H9 (cell line): ENCODE results near the gene CDK5R2. TPM values are rescaled to one million over a fixed set of nuclear protein-coding genes. Genes with fewer than 3 reads are reported as not detected.

ENCODE experiments used
- DNase-seq: peaks from one replicate; pipeline ENCODE4 v3.0.0-alpha.2; 2017
- H2AFZ ChIP-seq: one replicate; pipeline ENCODE4 v1.6.1; 2013; ENCODE audit warnings: mild to moderate bottlenecking, low read length, control low read depth, moderate library complexity
- H2AK5ac ChIP-seq: 2 replicates; pipeline ENCODE4 v1.6.1; 2013; ENCODE audit warnings: low read length, control low read depth, mixed read lengths; ENCODE audit not compliant: insufficient read length
- H2BK120ac ChIP-seq: one replicate; pipeline ENCODE4 v1.6.1; 2013; ENCODE audit warnings: low read depth, mild to moderate bottlenecking, low read length, control low read depth, inconsistent platforms; ENCODE audit not compliant: poor library complexity, severe bottlenecking
- H2BK12ac ChIP-seq: 2 replicates; pipeline ENCODE4 v1.6.1; 2013; ENCODE audit warnings: low read length, control low read depth, mixed read lengths, low read depth; ENCODE audit not compliant: insufficient read length
- H2BK15ac ChIP-seq: 2 replicates; pipeline ENCODE4 v1.6.1; 2013; ENCODE audit warnings: low read depth, low read length, control low read depth
- H2BK20ac ChIP-seq: one replicate; pipeline ENCODE4 v1.6.1; 2013; ENCODE audit warnings: low read depth, mild to moderate bottlenecking, low read length, control low read depth, inconsistent platforms; ENCODE audit not compliant: poor library complexity, severe bottlenecking
- H2BK5ac ChIP-seq: 2 replicates; pipeline ENCODE4 v1.6.1; 2013; ENCODE audit warnings: low read length, control low read depth, mixed read lengths; ENCODE audit not compliant: insufficient read length
- H3K14ac ChIP-seq: 2 replicates; pipeline ENCODE4 v1.6.1; 2013; ENCODE audit warnings: low read length, control low read depth; ENCODE audit not compliant: insufficient read depth
- H3K18ac ChIP-seq: 2 replicates; pipeline ENCODE4 v1.6.1; 2013; ENCODE audit warnings: low read depth, mild to moderate bottlenecking, mixed read lengths, low read length, control low read depth; ENCODE audit not compliant: insufficient read length
- H3K23ac ChIP-seq: 2 replicates; pipeline ENCODE4 v1.6.1; 2013; ENCODE audit warnings: low read length, control low read depth, mixed read lengths, low read depth; ENCODE audit not compliant: insufficient read length
- H3K23me2 ChIP-seq: 2 replicates; pipeline ENCODE4 v1.6.1; 2013; ENCODE audit warnings: low read depth, mild to moderate bottlenecking, mixed read lengths, low read length, control low read depth; ENCODE audit not compliant: insufficient read length, poor library complexity, severe bottlenecking
- H3K27ac ChIP-seq: 2 replicates; pipeline ENCODE4 v1.5.1; 2013; ENCODE audit warnings: low read length, control low read depth, mixed read lengths, low read depth; ENCODE audit not compliant: insufficient read length
- H3K27me3 ChIP-seq: 2 replicates; pipeline ENCODE4 v1.6.1; 2013; ENCODE audit warnings: low read length, control low read depth, inconsistent platforms; ENCODE audit not compliant: insufficient read depth
- H3K4ac ChIP-seq: 2 replicates; pipeline ENCODE4 v1.6.1; 2013; ENCODE audit warnings: low read depth, mild to moderate bottlenecking, control low read depth, inconsistent platforms, low read length, moderate library complexity
- H3K4me1 ChIP-seq: 2 replicates; pipeline ENCODE4 v1.6.1; 2013; ENCODE audit warnings: low read length, control low read depth, inconsistent platforms; ENCODE audit not compliant: insufficient read depth
- H3K4me2 ChIP-seq: 2 replicates; pipeline ENCODE4 v1.6.1; 2013; ENCODE audit warnings: low read length, control low read depth, mixed read lengths; ENCODE audit not compliant: insufficient read length, insufficient read depth
- H3K56ac ChIP-seq: 2 replicates; pipeline ENCODE4 v1.6.1; 2013; ENCODE audit warnings: low read depth, mild to moderate bottlenecking, mixed read lengths, low read length, control low read depth; ENCODE audit not compliant: insufficient read length
- H3K79me1 ChIP-seq: 2 replicates; pipeline ENCODE4 v1.6.1; 2013; ENCODE audit warnings: low read depth, mild to moderate bottlenecking, moderate library complexity, low read length, control low read depth, inconsistent platforms; ENCODE audit not compliant: insufficient read depth, poor library complexity, severe bottlenecking
- H3K79me2 ChIP-seq: 2 replicates; pipeline ENCODE4 v1.6.1; 2013; ENCODE audit warnings: low read length, control low read depth, inconsistent platforms; ENCODE audit not compliant: insufficient read depth
- H3K9ac ChIP-seq: 2 replicates; pipeline ENCODE4 v1.6.1; 2013; ENCODE audit warnings: low read length, control low read depth, mixed read lengths; ENCODE audit not compliant: insufficient read length; ENCODE audit errors: extremely low read depth
- H3K9me3 ChIP-seq: one replicate; pipeline ENCODE4 v1.6.1; 2013; ENCODE audit warnings: low read depth, low read length, inconsistent platforms; ENCODE audit not compliant: control insufficient read depth
- H3T11ph ChIP-seq: one replicate; pipeline ENCODE4 v1.6.1; 2013; ENCODE audit warnings: mild to moderate bottlenecking, low read length, control low read depth, inconsistent platforms
- H4K20me1 ChIP-seq: one replicate; pipeline ENCODE4 v1.6.1; 2013; ENCODE audit not compliant: control insufficient read depth, insufficient read length, insufficient read depth
- H4K5ac ChIP-seq: 2 replicates; pipeline ENCODE4 v1.6.1; 2013; ENCODE audit warnings: low read depth, mild to moderate bottlenecking, mixed read lengths, low read length, control low read depth; ENCODE audit not compliant: insufficient read length
- H4K8ac ChIP-seq: replicated peaks from 2 replicates; pipeline ENCODE4 v1.6.1; 2013; ENCODE audit warnings: low read length, control low read depth, mixed read lengths, low read depth; ENCODE audit not compliant: insufficient read length
- H4K91ac ChIP-seq: 2 replicates; pipeline ENCODE4 v1.6.1; 2013; ENCODE audit warnings: low read depth, mild to moderate bottlenecking, moderate library complexity, mixed read lengths, low read length, control low read depth; ENCODE audit not compliant: insufficient read length
- H3K27ac Mint-ChIP-seq, 3 experiments: 2 replicates in 2 of 3; 3 replicates in 1 of 3; pipeline ENCODE4 v1.8.0; 2020 to 2021; ENCODE audit warnings: mixed read lengths in 3 of 3, mild to moderate bottlenecking in 1 of 3, moderate library complexity in 1 of 3
- H3K27me3 Mint-ChIP-seq: 2 replicates; pipeline ENCODE4 v1.8.0; 2021; ENCODE audit warnings: low read depth, mild to moderate bottlenecking, moderate library complexity, mixed read lengths
- H3K36me3 Mint-ChIP-seq, 3 experiments: 2 replicates in 2 of 3; 3 replicates in 1 of 3; pipeline ENCODE4 v1.8.0; 2020 to 2021; ENCODE audit warnings: low read depth in 3 of 3, mixed read lengths in 3 of 3; ENCODE audit not compliant: insufficient read depth in 1 of 3
- H3K4me1 Mint-ChIP-seq, 2 experiments: 2 replicates each; pipeline ENCODE4 v1.8.0; 2020; ENCODE audit warnings: mixed read lengths in 2 of 2
- H3K4me3 Mint-ChIP-seq, 2 experiments: 2 replicates in 1 of 2; 3 replicates in 1 of 2; pipeline ENCODE4 v1.8.0; 2020 to 2021; ENCODE audit warnings: mild to moderate bottlenecking in 2 of 2, mixed read lengths in 2 of 2, moderate library complexity in 1 of 2
- H3K9me3 Mint-ChIP-seq, 2 experiments: 2 replicates in 1 of 2; 3 replicates in 1 of 2; pipeline ENCODE4 v1.8.0; 2020; ENCODE audit warnings: mild to moderate bottlenecking in 2 of 2, mixed read lengths in 2 of 2, moderate library complexity in 1 of 2
- WGBS: extraction: QIAGEN DNeasy Blood & Tissue Kit; methylation state at CpG from one replicate; pipeline ENCODE4 v1.1.7; 2013; ENCODE audit warnings: missing lambda C conversion rate, low lambda C conversion rate, mixed read lengths; ENCODE audit not compliant: insufficient read length; ENCODE audit errors: extremely low coverage; 5-methylcytosine and 5-hydroxymethylcytosine counted together
- total RNA-seq: library from RNA; stranded (reverse); gene quantifications from 2 replicates; pipeline ENCODE4 v1.2.1, GENCODE V29; 2021
- TF ChIP-seq, protein P1 (sequence below): fragments of 200-600 bp; sonication (generic); conservative IDR thresholded peaks from 3 replicates; pipeline ENCODE4 v1.8.0; 2021; ENCODE audit warnings: antibody characterized with exemption, mild to moderate bottlenecking

The CDK5R2 gene
- total RNA-seq, 1 experiment from 2014 or later, result 0.26 TPM

DNA sequence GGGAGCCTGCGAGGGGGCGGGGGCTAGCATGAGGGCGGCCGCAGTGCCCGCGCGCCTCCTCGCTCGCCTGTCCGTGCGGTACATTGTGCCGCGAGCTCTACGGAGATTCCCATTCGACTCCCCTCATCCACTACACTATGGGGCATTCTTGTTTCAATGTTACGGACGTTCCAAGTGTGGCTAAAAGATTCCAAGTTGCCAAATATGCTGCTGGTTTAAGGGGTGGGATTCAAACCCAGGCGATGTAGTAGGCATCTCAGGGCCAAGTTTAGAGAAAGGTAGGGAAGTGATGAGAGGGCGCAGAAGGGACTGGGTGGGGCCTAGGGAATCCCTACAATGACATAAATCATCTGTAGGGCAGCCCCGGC is 43.8 kb downstream of the CDK5R2 start:
- no peak overlapping the region for H3K27ac Mint-ChIP-seq
- H3K18ac ChIP-seq, result no peak overlapping the region
- H3T11ph ChIP-seq, result no peak overlapping the region
- H2AK5ac ChIP-seq, result no peak overlapping the region
- no peaks in the 10 kb centered on the region; a peak in 1 of 7 replicates for H3K36me3 Mint-ChIP-seq
- H3K79me1 ChIP-seq, result no peaks in the 10 kb centered on the region
- peaks cover 99% of the 10 kb centered on the region for H3K27me3 Mint-ChIP-seq
- H3K9me3 ChIP-seq, result no peaks in the 10 kb centered on the region
- no peak overlapping the region for H4K5ac ChIP-seq
- H3K56ac ChIP-seq, result no peak overlapping the region
- H2BK15ac ChIP-seq, result no peak overlapping the region
- no peaks in the 10 kb centered on the region for H4K20me1 ChIP-seq
- H3K4me2 ChIP-seq, result peak overlapping the region; percentile 36
- no peak overlapping the region for H4K91ac ChIP-seq
- no CpG with 5 or more reads among the region's 20 CpGs for WGBS
- H2AFZ ChIP-seq, result no peak overlapping the region
- peaks cover 58% of the 10 kb centered on the region for H3K27me3 ChIP-seq
- H3K9me3 Mint-ChIP-seq, result no peaks in the 10 kb centered on the region
- no peak overlapping the region for H2BK12ac ChIP-seq
- no peaks in the 10 kb centered on the region for H3K79me2 ChIP-seq
- TF ChIP-seq, protein P1, sequence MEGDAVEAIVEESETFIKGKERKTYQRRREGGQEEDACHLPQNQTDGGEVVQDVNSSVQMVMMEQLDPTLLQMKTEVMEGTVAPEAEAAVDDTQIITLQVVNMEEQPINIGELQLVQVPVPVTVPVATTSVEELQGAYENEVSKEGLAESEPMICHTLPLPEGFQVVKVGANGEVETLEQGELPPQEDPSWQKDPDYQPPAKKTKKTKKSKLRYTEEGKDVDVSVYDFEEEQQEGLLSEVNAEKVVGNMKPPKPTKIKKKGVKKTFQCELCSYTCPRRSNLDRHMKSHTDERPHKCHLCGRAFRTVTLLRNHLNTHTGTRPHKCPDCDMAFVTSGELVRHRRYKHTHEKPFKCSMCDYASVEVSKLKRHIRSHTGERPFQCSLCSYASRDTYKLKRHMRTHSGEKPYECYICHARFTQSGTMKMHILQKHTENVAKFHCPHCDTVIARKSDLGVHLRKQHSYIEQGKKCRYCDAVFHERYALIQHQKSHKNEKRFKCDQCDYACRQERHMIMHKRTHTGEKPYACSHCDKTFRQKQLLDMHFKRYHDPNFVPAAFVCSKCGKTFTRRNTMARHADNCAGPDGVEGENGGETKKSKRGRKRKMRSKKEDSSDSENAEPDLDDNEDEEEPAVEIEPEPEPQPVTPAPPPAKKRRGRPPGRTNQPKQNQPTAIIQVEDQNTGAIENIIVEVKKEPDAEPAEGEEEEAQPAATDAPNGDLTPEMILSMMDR, result no peak
- H3K9ac ChIP-seq, result no peak overlapping the region
- H3K4me1 Mint-ChIP-seq, result peaks cover 26 to 31% of the 10 kb centered on the region in 2 experiments
- no peak overlapping the region for H2BK120ac ChIP-seq
- H3K4me1 ChIP-seq, result peaks cover 9% of the 10 kb centered on the region; the same call in 1 of the 2 replicates
- no peak overlapping the region for H2BK20ac ChIP-seq
- H3K23me2 ChIP-seq, result peaks cover 10% of the 10 kb centered on the region
- H3K14ac ChIP-seq, result no peak overlapping the region
- no peak for DNase-seq
- H4K8ac ChIP-seq, result no peak overlapping the region
- no peak overlapping the region for H3K23ac ChIP-seq
- H2BK5ac ChIP-seq, result no peak overlapping the region
- no peak overlapping the region for H3K4ac ChIP-seq
- H3K4me3 Mint-ChIP-seq, result peak overlapping the region; percentile 30 to 74; a peak in 4 of 5 replicates
- H3K27ac ChIP-seq, result no peak overlapping the region
